HEK293T (cell line): ENCODE measurements around the gene YAF2.

ENCODE experiments used
- FOXM1 ChIP-seq: fragments of 450-650 bp; IDR thresholded peaks from 2 replicates; pipeline ENCODE4 v1.6.1; 2017; ENCODE audit warnings: mild to moderate bottlenecking, borderline replicate concordance
- NFRKB ChIP-seq: fragments of 450-650 bp; IDR thresholded peaks from 2 replicates; pipeline ENCODE4 v1.6.1; 2016; ENCODE audit warnings: mild to moderate bottlenecking, moderate library complexity
- SP1 ChIP-seq: fragments of 450-650 bp; IDR thresholded peaks from 2 replicates; pipeline ENCODE4 v1.6.1; 2017

- TF ChIP-seq SP1 (no peak), FOXM1 (no peak), NFRKB (no peak)
These were observed 22.5 kb upstream of the YAF2 start for GRCh38 chr12:42260518-42260917.
